ENCODE measurements around the gene IQSEC3.
"Not testable (repeated sequence)": the region's sequence is repeated elsewhere in the genome, so short reads cannot be mapped to it uniquely, and the experiment has no call there.

Gene IQSEC3

GRCh38 chr12:66428-66781 lies at the start of gene IQSEC3:
IQSEC3 (plus strand) TSS chr12:66767; CDS start chr12:66883, 116 bp downstream.
- DNase-seq, result not testable (repeated sequence)

- not testable (repeated sequence) for DNase-seq
These were observed 48.9 kb upstream of the IQSEC3 start for GRCh38 chr12:17370-18340.

- not testable (repeated sequence) for DNase-seq
These were observed 47.6 kb upstream of the IQSEC3 start for GRCh38 chr12:18821-19567.

- not testable (repeated sequence) for DNase-seq
These were observed 46.7 kb upstream of the IQSEC3 start for GRCh38 chr12:19906-20305.

- DNase-seq, result no peak
These were observed 45.8 kb upstream of the IQSEC3 start for GRCh38 chr12:20757-21156.

GRCh38 chr12:21301-22189 lies 45.0 kb upstream of the IQSEC3 start:
- DNase-seq, result no peak

- DNase-seq, result no peak
These were observed 44.4 kb upstream of the IQSEC3 start for GRCh38 chr12:22190-22529.

GRCh38 chr12:22530-23201 lies 43.9 kb upstream of the IQSEC3 start:
- no peak for DNase-seq

GRCh38 chr12:27904-28303 lies 38.7 kb upstream of the IQSEC3 start:
- not testable (repeated sequence) for DNase-seq

GRCh38 chr12:38775-39174 lies 27.8 kb upstream of the IQSEC3 start:
- DNase-seq, result not testable (repeated sequence)

GRCh38 chr12:39555-40265 lies 26.9 kb upstream of the IQSEC3 start:
- not testable (repeated sequence) for DNase-seq

GRCh38 chr12:44352-44751 lies 22.2 kb upstream of the IQSEC3 start:
- not testable (repeated sequence) for DNase-seq

- not testable (repeated sequence) for DNase-seq
These were observed 21.2 kb upstream of the IQSEC3 start for GRCh38 chr12:45235-45990.

- DNase-seq, result not testable (repeated sequence)
These were observed 20.6 kb upstream of the IQSEC3 start for GRCh38 chr12:45991-46358.

GRCh38 chr12:46542-46941 lies 20.0 kb upstream of the IQSEC3 start:
- not testable (repeated sequence) for DNase-seq

- DNase-seq, result not testable (repeated sequence)
These were observed 18.8 kb upstream of the IQSEC3 start for GRCh38 chr12:47699-48226.

GRCh38 chr12:49149-49548 lies 17.4 kb upstream of the IQSEC3 start:
- not testable (repeated sequence) for DNase-seq

- not testable (repeated sequence) for DNase-seq
These were observed 15.5 kb upstream of the IQSEC3 start for GRCh38 chr12:51087-51486.

GRCh38 chr12:51962-52361 lies 14.6 kb upstream of the IQSEC3 start:
- DNase-seq, result not testable (repeated sequence)
